Natural killer cell treated with Interleukin-12 subunit alpha and Interleukin-12 subunit beta and Interleukin-15 and Interleukin-18, amount 100 ng/mL, for 72 hours (primary cell): ENCODE data around the gene AXIN2. TPM values are rescaled to one million over a fixed set of nuclear protein-coding genes. Genes with fewer than 3 reads are reported as not detected.

Experiments
- ATAC-seq, 2 donors: fragments of 150-1000 bp; cut with Tn5 transposase in 1 of 2; sonication (Bioruptor Pico), chemical (Tn5 transposase) in 1 of 2; 2 replicates each; pipeline ENCODE4 v1.10.0; 2021
- DNase-seq: peaks from one replicate; pipeline ENCODE4 v3.0.0; 2022; ENCODE audit warnings: low spot score
- H3K27ac Mint-ChIP-seq, 2 donors: 1 replicate in 1 of 2; 2 replicates in 1 of 2; pipeline ENCODE4 v1.8.0; 2022; ENCODE audit warnings: mixed read lengths in 2 of 2, mild to moderate bottlenecking in 1 of 2, moderate library complexity in 1 of 2
- H3K27me3 Mint-ChIP-seq, 2 donors: 1 replicate in 1 of 2; 2 replicates in 1 of 2; pipeline ENCODE4 v1.8.0; 2022; ENCODE audit warnings: mixed read lengths in 2 of 2
- H3K36me3 Mint-ChIP-seq: one replicate; pipeline ENCODE4 v1.8.0; 2022; ENCODE audit warnings: mixed read lengths
- H3K4me1 Mint-ChIP-seq, 2 donors: 1 replicate in 1 of 2; 2 replicates in 1 of 2; pipeline ENCODE4 v1.8.0; 2022; ENCODE audit warnings: low read depth in 2 of 2, mixed read lengths in 2 of 2, mild to moderate bottlenecking in 1 of 2
- H3K4me3 Mint-ChIP-seq: one replicate; pipeline ENCODE4 v1.8.0; 2022; ENCODE audit warnings: mixed read lengths
- H3K9me3 Mint-ChIP-seq: 2 replicates; pipeline ENCODE4 v1.8.0; 2022; ENCODE audit warnings: mixed read lengths
- total RNA-seq, 2 donors: library from RNA; stranded (reverse); gene quantifications; one replicate each; pipeline ENCODE4 v1.2.3, GENCODE V29; 2022

AXIN2 gene
- total RNA-seq, 2 donors from 2014 or later, result 0.55 to 0.95 TPM

- H3K9me3 Mint-ChIP-seq, result no peaks in the 10 kb centered on the region
- no peak overlapping the region for H3K4me3 Mint-ChIP-seq
- H3K4me1 Mint-ChIP-seq, result no peaks in the 10 kb centered on the region
- H3K27ac Mint-ChIP-seq, result no peak overlapping the region
- no peaks in the 10 kb centered on the region for H3K36me3 Mint-ChIP-seq
- H3K27me3 Mint-ChIP-seq, result peaks cover 13 to 23% of the 10 kb centered on the region in 2 donors
- no peak for DNase-seq
- ATAC-seq, result no peak
These were observed 6.1 kb upstream of the AXIN2 start for GRCh38 chr17:65567566-65567965.

DNA sequence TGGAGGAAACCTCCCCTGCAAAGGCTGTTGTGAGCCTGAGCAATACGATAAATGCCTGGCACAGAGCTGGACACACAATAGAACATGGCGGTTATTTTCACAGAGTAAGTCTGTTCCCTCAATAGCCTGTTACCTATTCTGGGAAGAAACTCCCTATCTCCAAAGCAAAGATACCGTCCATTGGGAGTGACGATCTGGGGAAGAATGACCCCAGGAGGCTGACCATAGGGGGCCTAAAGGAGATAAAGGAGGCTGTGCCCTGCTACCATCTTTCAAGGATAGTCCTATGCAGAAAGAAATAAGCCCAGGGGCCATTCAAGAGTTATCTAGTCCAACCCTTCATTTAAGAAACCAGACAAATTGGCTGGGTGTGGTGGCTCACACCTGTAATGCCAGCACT lies 4.1 kb upstream of the AXIN2 start:
- no peak overlapping the region for H3K4me3 Mint-ChIP-seq
- no peaks in the 10 kb centered on the region for H3K9me3 Mint-ChIP-seq
- H3K27ac Mint-ChIP-seq, result no peak overlapping the region

DNA sequence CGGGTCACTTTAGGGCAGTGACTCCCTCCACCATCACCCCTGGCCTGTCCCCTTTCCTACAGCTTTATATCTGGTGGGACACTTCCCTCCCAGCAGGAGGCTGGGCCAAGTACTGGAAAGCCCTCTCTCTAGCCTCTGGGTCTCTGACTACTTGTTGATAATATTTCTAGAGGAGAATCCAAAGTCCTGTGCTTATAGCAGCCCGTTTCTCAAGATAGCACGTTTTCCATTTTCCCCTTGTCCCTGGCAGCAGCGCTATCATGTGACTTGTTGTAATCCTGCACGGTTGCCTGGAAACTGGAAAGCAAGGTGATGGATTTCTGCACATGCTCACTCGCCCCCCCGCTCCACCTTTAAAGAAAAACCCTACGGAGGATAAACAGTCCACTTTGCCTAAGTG lies 3.3 kb upstream of the AXIN2 start:
- H3K4me1 Mint-ChIP-seq, result peaks cover 7 to 9% of the 10 kb centered on the region in 2 donors
- H3K4me3 Mint-ChIP-seq, result no peak overlapping the region
- H3K36me3 Mint-ChIP-seq, result no peaks in the 10 kb centered on the region
- H3K9me3 Mint-ChIP-seq, result no peaks in the 10 kb centered on the region
- peaks cover 8 to 33% of the 10 kb centered on the region in 2 donors for H3K27me3 Mint-ChIP-seq
- DNase-seq (no peak), ATAC-seq (no peak)
- no peak overlapping the region for H3K27ac Mint-ChIP-seq

More for the DNA sequence above, 4.1 kb upstream of the AXIN2 start:
- ATAC-seq (no peak), DNase-seq (no peak)
- Mint-ChIP-seq H3K4me1 (peaks cover 7 to 9% of the 10 kb centered on the region in 2 donors), H3K27me3 (peaks cover 8 to 32% of the 10 kb centered on the region in 2 donors), H3K36me3 (no peaks in the 10 kb centered on the region)

DNA sequence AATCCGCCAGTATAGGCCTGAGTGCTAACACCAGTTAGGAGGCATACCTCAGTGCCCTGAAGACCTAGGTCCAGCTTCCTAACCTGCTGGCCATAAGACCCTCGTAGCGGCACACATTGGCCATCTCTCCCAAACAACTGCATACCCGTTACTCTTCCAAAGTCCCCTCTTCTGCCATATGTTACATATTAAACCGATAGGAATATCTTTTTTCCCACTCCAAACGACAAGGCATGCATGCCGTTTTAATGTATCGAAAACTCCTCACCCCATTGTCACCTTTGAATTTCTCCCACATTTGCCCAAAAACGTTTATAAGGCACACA lies 721 bp upstream of the AXIN2 start:
- no peak for DNase-seq
- peak overlapping the region; percentile 80 for H3K4me3 Mint-ChIP-seq
- peaks cover 9 to 12% of the 10 kb centered on the region in 2 donors for H3K4me1 Mint-ChIP-seq
- H3K36me3 Mint-ChIP-seq, result no peaks in the 10 kb centered on the region
- no peak for ATAC-seq
- H3K27me3 Mint-ChIP-seq, result peaks cover 9 to 26% of the 10 kb centered on the region in 2 donors
- H3K27ac Mint-ChIP-seq, result no peak overlapping the region
- H3K9me3 Mint-ChIP-seq, result no peaks in the 10 kb centered on the region

- H3K27ac Mint-ChIP-seq, result no peak overlapping the region
- no peaks in the 10 kb centered on the region for H3K9me3 Mint-ChIP-seq
- peaks cover 9 to 26% of the 10 kb centered on the region in 2 donors for H3K27me3 Mint-ChIP-seq
- ATAC-seq, result peak; percentile 40 to 66
- H3K36me3 Mint-ChIP-seq, result no peaks in the 10 kb centered on the region
- no peak for DNase-seq
- H3K4me1 Mint-ChIP-seq, result peaks cover 9 to 12% of the 10 kb centered on the region in 2 donors
- peak overlapping the region; percentile 80 for H3K4me3 Mint-ChIP-seq
These were observed 608 bp downstream of the AXIN2 start for GRCh38 chr17:65560628-65561451.

- ATAC-seq (no peak), DNase-seq (no peak)
- peak overlapping the region; percentile 66 for H3K4me3 Mint-ChIP-seq
These were observed 1.4 kb downstream of the AXIN2 start for GRCh38 chr17:65559804-65560627.

GRCh38 chr17:65559461-65559803 lies 2.0 kb downstream of the AXIN2 start:
- no peak overlapping the region for H3K27ac Mint-ChIP-seq
- H3K36me3 Mint-ChIP-seq, result no peaks in the 10 kb centered on the region
- no peaks in the 10 kb centered on the region for H3K9me3 Mint-ChIP-seq
- peaks cover 9 to 21% of the 10 kb centered on the region in 2 donors for H3K27me3 Mint-ChIP-seq
- ATAC-seq, result no peak
- peaks cover 9 to 12% of the 10 kb centered on the region in 2 donors for H3K4me1 Mint-ChIP-seq
- DNase-seq, result no peak
- peak overlapping the region; percentile 66 for H3K4me3 Mint-ChIP-seq

More at GRCh38 chr17:65559804-65560627, 1.4 kb downstream of the AXIN2 start:
- Mint-ChIP-seq H3K4me1 (peaks cover 9 to 12% of the 10 kb centered on the region in 2 donors), H3K36me3 (no peaks in the 10 kb centered on the region), H3K27ac (no peak overlapping the region), H3K27me3 (peaks cover 9 to 22% of the 10 kb centered on the region in 2 donors), H3K9me3 (no peaks in the 10 kb centered on the region)

DNA sequence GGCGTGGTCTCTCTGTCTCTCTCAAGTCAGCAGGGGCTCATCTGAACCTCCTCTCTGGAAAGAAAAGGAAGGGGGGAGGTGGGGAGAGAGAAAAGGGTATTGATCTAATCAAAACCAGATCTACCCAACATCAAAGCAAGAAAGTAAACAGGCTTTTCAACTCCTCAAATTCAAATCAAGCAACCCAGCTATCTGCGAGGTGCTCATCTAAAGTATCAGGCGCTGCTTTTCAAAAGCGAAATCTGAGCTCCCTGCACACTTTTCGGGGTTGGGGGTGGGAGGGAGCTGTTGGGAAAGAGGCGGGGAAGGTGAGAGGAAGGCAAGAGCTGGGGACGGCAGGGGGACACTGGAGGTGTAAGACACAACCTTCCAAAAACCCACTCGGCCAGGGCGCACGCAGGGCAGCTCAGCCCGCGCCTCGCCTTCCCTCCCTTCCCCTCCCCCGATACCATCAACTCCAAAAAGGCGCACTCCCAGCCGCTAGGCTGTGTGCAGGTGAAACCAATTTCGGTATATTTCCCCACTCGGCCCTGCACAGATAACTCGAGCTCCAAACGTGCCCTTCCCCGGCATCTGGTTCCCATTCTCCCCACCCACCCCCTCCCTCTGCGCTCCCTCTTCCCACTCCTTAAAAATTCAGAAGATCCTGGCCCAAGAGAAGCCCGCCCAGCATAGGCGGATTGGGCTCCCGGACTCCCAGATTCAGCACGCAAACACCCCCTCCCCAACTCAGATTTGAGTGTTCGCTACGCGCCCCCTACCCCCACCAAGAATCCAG lies 2.6 kb downstream of the AXIN2 start:
- DNase-seq, result no peak
- Mint-ChIP-seq H3K9me3 (no peaks in the 10 kb centered on the region), H3K27ac (no peak overlapping the region)

GRCh38 chr17:65558311-65558682 lies 3.2 kb downstream of the AXIN2 start:
- no peaks in the 10 kb centered on the region for H3K36me3 Mint-ChIP-seq

More for the DNA sequence above, 2.6 kb downstream of the AXIN2 start:
- no peaks in the 10 kb centered on the region for H3K36me3 Mint-ChIP-seq
- H3K4me3 Mint-ChIP-seq, result peak overlapping the region; percentile 66
- H3K27me3 Mint-ChIP-seq, result peaks cover 13 to 27% of the 10 kb centered on the region in 2 donors
- no peak for ATAC-seq
- peaks cover 12 to 14% of the 10 kb centered on the region in 2 donors for H3K4me1 Mint-ChIP-seq

DNA sequence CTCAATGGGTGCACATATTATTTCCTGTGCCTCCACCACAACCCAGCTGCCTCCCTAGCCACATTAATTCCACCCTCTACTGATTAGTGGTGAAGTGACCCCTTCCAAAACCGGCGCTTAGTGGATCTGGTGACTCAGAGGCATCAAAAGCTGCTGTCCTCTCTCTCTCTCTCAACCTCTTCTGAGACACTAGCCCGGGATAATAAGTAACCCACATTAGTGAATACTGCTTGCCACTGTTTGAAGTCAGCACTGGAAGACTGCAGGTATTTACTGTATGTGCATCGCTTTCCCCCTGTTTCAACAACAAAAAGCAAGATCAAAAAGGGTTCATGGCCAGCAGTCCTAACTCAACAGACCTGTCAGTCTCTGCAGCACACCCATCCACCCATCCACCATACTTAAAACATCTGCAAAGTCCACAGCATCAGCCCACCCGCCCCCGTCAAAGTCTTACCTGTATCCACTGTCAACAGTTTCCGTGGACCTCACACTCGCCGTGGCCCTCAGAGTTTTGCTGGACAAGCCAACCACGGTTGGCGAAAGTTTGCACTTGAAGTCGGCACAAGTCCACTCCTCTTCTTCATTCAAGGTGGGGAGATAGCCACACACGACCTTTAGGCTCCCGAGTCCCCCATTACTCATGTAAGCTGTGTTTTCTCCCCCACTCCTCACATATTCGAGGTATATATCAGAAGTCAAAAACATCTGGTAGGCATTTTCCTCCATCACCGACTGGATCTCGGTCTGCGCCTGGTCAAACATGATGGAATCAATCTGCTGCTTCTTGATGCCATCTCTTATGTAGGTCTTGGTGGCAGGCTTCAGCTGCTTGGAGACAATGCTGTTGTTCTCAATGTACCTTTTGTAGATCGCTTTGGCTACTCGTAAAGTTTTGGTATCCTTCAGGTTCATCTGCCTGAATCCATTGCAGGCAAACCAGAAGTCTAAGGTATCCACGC lies 3.8 kb downstream of the AXIN2 start:
- no peak for ATAC-seq
- H3K9me3 Mint-ChIP-seq, result no peaks in the 10 kb centered on the region

More at GRCh38 chr17:65558311-65558682, 3.2 kb downstream of the AXIN2 start:
- peaks cover 12 to 17% of the 10 kb centered on the region in 2 donors for H3K4me1 Mint-ChIP-seq
- no peak overlapping the region for H3K4me3 Mint-ChIP-seq
- ATAC-seq (no peak), DNase-seq (no peak)
- no peak overlapping the region for H3K27ac Mint-ChIP-seq
- no peaks in the 10 kb centered on the region for H3K9me3 Mint-ChIP-seq
- peaks cover 15 to 32% of the 10 kb centered on the region in 2 donors for H3K27me3 Mint-ChIP-seq

DNA sequence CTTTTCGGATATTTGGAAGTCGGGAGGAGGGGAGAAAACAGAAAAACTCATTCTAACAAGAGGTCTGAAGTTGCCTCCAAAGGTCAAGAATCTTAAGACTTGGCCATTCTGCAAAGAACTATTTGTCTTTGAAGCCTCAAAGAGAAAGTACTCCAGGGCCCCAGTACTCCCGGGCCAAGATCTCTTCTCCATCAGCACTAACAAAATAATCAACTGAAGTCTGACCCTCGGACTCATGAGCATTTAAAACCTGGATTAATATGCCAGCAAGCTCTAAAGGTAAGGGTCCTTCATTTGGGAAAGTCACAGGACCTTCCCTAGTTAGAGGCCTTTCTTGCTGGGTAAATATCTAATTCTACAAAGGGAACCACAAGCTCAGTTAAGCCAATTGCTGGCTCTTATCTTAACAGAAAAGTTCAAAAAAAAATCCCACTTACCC lies 4.5 kb downstream of the AXIN2 start:
- ATAC-seq (no peak), DNase-seq (no peak)
- H3K27ac Mint-ChIP-seq, result no peak overlapping the region
- no peak overlapping the region for H3K4me3 Mint-ChIP-seq
- H3K4me1 Mint-ChIP-seq, result peaks cover 8 to 15% of the 10 kb centered on the region in 2 donors
- H3K36me3 Mint-ChIP-seq, result no peaks in the 10 kb centered on the region
- H3K27me3 Mint-ChIP-seq, result peaks cover 19 to 29% of the 10 kb centered on the region in 2 donors
- no peaks in the 10 kb centered on the region for H3K9me3 Mint-ChIP-seq

More for the DNA sequence above, 3.8 kb downstream of the AXIN2 start:
- Mint-ChIP-seq H3K4me1 (peaks cover 12 to 21% of the 10 kb centered on the region in 2 donors), H3K27ac (no peak overlapping the region), H3K4me3 (no peak overlapping the region), H3K36me3 (no peaks in the 10 kb centered on the region), H3K27me3 (peaks cover 19 to 36% of the 10 kb centered on the region in 2 donors)
- no peak for DNase-seq

DNA sequence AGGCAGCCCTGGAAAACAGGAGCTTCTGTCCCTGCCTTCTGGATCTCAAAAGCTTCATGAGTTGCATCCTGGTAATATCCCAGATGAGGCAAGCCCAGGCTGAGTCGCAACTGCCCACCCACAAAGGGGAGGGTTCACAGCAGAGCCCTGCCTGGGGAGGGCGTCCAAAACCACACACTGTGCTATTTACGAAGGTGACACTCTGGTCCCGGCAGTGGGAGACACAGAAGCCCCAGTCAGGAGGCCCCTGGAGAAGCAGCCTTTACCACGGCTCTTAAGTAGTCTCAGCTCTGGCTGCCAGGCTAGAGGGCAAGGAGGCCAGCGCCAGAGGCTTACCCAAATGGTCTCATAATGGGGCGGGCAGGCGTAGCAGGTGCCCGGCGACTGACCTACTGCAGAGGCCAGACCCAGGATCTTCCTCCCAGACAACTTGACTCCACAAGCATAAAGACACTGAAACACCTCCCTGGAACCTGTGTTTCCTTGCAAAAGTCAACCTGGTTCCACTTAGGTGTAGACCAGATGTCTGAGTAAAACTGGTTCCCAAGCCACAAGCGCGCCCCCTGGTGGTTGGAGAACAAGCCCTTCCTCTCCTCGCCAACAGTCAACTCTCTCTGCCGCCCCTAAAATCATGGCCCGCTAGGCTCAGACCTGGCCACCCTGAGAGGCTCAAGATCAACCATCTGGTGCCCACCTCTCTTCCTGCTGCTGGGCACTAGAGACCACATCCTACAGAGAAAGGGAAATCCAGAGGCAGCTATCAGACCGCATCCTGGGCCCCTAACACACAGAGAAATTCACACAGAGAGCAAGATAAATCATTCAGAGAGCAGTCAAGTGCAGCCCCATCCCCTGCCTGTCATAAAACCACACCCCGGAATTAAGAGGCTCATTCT lies 5.2 kb downstream of the AXIN2 start:
- no peaks in the 10 kb centered on the region for H3K9me3 Mint-ChIP-seq
- H3K36me3 Mint-ChIP-seq, result no peaks in the 10 kb centered on the region
- ATAC-seq (peak; percentile 57 to 59), DNase-seq (peak; percentile 86)
- no peak overlapping the region for H3K27ac Mint-ChIP-seq
- peaks cover 5 to 12% of the 10 kb centered on the region in 2 donors for H3K4me1 Mint-ChIP-seq
- peaks cover 20 to 26% of the 10 kb centered on the region in 2 donors for H3K27me3 Mint-ChIP-seq
- H3K4me3 Mint-ChIP-seq, result no peak overlapping the region
